GM19238 (cell line): Measurements from ENCODE around the gene PWWP2B.

Source experiments
- DNase-seq: peaks from one replicate; pipeline ENCODE4 v3.0.0; 2011; ENCODE audit warnings: low spot score; ENCODE audit not compliant: insufficient read length

The PWWP2B gene

GRCh38 chr10:132394201-132394811 is 2.7 kb upstream of the PWWP2B start:
- no peak for DNase-seq

GRCh38 chr10:132394936-132395703 is 1.9 kb upstream of the PWWP2B start:
- no peak for DNase-seq

GRCh38 chr10:132395704-132396493 is 1.1 kb upstream of the PWWP2B start:
- DNase-seq = no peak

DNA sequence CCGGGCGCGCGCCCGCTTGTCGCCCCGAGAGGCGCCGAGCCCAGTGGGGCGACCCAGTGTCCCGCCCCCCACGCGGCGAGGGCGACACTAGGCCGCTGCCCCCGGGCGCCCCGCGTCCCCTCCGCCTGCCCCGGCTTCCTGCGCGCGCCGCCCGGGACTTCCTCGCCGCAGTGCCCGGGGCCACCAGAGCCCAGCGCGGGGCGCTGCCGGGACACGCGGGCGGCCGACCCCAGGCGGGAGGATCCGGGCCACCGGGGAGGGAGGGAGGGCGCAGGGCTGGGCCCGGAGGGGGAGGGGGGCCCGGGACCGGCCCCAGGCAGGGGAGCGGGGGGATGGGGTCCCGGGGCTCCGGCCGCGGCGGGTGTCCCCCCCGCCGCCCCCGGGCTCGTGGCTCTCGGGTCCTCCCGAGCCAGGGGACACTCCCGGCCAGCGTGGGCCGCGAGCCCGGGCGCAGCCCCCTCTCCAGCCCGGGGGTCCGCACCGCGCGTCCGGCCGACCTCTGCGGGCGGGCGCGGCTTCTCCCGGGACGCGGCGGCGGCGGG is 435 bp upstream of the PWWP2B start:
- peak; percentile 82 for DNase-seq

DNA sequence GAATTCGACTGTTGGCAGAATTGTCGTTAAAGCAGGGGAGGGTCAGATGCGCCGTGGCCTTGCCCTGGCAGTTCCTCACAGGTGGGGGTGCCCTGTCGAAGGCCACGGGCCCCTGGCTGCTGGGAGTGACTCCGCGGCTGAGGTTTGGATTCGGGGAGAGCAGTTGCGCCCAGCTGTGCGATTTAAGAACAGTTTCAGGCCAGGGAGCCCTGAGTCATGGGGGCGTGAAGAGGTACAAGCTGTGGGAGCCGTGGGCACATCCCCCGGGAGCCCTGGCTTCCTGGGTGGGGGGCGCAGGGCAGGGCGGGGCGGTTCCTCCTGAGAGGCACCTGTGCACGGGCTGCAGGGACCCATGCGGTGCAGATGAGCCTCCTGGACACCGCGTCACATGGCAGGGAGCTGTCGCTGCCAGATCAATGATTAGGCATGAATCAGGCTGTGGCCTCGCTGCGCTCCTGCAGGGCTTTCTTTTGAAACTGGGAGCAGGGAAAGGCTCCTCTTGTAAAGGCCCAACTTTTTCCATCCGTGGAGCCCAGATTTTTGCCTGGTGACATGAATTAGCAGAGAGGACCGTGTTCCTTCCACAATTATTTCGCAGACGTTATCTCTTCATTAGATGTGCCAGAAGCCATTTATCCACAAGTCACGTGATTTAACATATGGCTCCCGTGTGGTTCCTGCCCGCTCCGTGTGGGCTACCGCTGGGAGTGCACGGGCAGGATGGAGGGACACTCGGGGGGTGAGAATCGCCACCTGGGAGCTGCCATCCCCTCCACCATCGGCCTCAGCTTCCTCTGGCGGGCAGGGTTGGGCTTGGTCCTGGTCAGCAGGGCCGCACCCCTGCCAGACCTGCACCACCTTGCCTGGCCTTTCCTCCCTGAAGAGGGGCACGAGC is 918 bp downstream of the PWWP2B start:
- no peak for DNase-seq

DNA sequence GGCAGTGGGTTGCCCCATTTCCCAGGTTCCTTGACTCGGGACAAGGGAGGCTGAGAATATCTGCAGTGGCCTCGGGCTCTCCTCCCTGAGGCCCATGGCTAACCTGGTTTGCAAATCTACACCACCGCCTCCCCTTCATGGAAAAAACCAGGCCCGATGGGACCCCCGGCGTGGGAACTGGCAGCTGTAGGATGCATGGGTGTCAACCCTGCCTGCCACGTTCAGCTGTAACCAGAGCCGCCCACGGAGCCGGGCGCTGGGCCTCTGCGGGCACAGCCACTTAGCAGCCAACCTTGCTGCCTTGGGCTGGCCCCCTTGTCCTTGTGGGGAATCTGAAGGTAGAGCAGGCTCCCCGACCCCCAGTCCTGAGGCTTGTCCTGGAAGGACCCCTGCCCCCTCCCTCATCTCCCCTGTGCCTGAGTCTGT is 1.6 kb downstream of the PWWP2B start:
- DNase-seq = no peak

DNA sequence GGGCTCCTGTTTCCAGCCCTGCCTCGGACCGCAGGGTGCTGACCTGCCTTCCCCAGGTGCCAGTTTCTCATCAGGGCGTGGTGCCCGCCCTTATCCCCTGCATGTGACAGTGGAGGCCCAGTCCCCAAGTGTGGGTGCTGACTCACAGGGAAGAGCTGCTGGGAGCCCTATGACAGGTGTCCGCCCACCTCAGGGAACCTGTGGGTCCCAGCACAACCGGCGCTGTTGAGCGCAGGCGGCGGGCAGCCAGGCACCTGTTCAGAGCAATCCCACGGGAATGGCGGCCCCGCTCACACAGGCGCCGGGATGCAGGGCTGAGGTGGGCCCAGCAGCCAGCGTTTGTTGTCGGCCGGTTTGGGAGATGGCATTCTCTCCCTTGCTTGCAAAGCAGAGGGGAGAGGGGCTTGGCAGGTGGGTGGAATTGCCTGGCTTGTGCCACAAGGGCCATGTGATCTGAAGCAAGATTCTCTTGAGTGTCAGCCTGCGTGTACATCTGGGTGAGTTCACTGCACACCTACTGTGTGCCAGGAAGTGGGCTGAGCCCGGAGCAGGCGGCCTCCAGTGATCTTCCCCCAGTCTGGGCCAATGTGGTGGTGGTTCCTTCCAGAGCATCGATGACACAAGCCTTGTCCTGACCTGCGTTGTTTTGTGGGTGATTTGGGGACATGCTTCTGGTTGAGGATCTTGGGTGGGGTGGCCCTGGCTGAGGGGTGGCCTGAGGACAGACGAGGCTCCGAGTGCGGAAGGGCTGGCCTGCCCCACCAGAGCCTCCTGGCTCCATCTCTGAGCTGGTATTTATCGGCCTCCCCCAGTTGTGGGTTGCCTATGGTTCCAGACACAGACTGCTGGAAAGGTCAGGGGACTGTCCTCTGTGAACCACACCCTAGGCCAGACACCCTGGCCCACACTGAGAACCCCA is 2.4 kb downstream of the PWWP2B start:
- DNase-seq = no peak

GRCh38 chr10:132400041-132400546 is 3.1 kb downstream of the PWWP2B start:
- no peak for DNase-seq

DNA sequence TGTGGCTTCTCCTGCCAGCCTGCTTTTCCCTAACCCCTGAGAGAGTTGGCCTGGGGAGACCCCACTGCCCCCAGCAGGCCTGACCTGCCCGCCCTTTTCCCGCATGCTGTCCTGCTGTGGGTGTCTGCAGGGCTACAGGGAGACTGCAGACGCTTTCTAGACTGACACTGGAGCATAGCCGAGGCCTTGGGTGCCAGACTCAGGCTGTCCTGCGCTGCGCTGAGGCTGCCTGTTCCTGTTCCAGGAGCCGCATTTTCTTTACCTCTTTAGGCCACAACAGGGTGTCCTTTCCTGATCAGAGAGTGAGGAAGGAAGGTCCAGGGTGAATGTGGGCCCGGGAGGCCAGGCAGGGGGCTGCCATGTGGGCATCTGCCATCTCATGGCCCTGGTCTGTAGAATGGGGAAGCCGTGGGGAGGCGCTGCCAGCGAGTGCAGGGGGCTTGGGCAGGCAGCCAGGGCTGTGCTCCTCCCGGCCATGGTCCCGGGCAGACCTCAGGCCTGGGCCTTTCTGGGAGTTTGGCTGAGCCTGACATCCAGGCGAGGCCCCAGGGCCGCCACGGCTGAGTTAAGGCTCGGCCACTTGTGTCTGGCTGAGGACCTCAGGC is 3.6 kb downstream of the PWWP2B start:
- no peak for DNase-seq

- DNase-seq = no peak
Measured at GRCh38 chr10:132401401-132402118, 4.6 kb downstream of the PWWP2B start.

GRCh38 chr10:132402781-132403241 is 5.8 kb downstream of the PWWP2B start:
- DNase-seq = no peak

- DNase-seq = no peak
Measured at GRCh38 chr10:132403511-132404168, 6.6 kb downstream of the PWWP2B start.

DNA sequence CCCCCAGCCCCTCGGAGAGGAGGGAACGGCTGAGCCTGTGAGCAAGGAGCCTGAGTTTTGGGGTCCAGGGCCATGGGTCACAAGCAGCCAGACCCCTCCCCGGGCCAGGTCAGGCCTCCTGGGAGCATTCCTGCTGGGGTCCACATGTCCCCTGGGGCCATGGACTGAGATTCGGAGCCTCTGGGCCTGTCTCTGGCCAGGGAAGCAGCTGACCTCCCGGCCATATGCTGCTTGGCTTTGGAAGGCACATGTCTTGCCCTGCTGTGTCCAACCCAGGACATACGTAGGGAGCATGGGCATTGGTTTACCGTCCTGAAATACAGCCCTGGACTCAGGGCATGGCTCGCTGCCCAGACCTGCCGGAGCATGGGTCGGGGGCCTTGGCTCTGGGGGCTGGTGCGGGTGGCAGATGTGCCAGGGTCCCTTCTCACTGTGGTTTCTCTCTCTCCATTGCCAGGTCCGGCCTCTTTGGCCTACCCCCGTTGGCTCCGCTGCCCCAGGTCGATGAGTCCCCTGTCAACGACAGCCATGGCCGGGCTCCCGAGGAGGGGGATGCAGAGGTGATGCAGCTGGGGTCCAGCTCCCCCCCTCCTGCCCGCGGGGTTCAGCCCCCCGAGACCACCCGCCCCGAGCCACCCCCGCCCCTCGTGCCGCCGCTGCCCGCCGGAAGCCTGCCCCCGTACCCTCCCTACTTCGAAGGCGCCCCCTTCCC is 7.3 kb downstream of the PWWP2B start:
- no peak for DNase-seq

- DNase-seq = no peak
Measured at GRCh38 chr10:132404911-132405462, 8.0 kb downstream of the PWWP2B start.

GRCh38 chr10:132405463-132405991 is 8.5 kb downstream of the PWWP2B start:
- DNase-seq = no peak

DNA sequence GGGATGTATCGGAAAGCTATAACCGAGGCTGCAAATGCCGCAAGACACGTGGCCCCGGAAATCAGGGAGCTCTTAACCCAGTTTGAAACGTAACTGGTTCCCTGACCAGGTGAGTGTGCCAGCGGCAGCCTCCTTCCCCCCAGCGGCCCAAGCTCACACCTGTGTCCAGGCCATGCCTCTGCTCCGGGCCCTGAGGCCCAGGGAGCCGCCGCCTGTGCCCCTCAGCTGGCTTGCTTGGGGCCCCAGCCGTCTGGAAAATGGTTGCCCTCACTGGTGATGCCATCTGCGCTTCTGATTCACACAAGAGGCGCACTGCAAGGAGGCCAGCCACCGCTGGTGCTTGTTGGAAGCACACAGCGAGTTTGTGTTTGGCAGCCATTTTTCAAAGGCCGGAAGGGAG is 9.2 kb downstream of the PWWP2B start:
- DNase-seq = no peak

DNA sequence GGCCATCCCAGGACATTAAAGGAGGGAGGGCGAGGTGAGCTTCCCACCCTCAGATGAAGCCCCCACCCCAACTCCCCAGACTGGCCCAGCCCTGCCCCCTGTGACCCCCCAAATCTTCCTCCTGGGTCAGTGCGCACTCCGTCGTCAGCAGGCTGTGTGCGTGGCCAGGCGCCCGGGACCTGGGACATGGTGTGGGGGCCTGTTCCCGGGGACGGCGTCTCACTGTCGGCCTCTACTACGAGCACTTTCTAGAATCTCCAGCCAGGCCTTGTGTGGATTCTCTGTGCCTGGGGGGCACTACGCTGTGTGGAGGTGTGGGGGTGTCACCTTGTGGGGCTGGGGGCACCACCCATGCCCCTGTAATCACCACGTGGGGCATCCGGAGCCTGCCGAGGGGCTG is 9.8 kb downstream of the PWWP2B start:
- no peak for DNase-seq
